Measurements from ENCODE around the gene ARMCX4.
"Not testable (repeated sequence)": the region's sequence is repeated elsewhere in the genome, so short reads cannot be mapped to it uniquely, and the experiment has no call there.

ARMCX4 gene

DNA sequence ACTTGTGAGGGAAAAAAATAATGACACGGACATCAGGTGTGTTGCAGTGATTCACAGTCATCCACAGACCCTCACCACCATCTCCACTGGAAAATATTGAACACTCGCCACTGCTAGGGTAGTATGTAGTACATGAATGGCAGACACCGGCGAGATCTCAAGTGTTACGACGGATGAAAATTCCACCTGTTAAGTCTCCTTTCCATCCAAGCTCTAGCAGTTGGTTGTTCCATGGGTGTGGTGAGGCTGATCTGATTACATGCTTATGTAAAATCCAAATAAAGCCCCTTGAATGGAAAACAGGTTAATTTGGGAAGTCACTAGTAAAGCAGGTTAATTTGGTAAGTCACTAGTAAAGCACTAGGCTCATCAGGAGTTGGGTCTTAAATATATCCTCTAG is 1.1 kb upstream of the ARMCX4 start:
- DNase-seq (ENCODE audit: low read depth, low spot score): no peak
- H3K27me3 ChIP-seq (ENCODE audit: control insufficient read depth, insufficient read depth, low read length): no peaks in the 10 kb centered on the region
- no peak overlapping the region for H3K27ac ChIP-seq (ENCODE audit: low read length)
- whole genome bisulfite sequencing (ENCODE audit: insufficient coverage, insufficient read length): no CpG with 5 or more reads among the region's 6 CpGs
- no peaks in the 10 kb centered on the region for H3K9me3 ChIP-seq (ENCODE audit: control insufficient read depth, insufficient read depth, low read length)
- no peaks in the 10 kb centered on the region for H3K4me1 ChIP-seq (ENCODE audit: control insufficient read depth, insufficient read depth, low read length)
- H3K36me3 ChIP-seq (ENCODE audit: control insufficient read depth, insufficient read depth, low read length): no peaks in the 10 kb centered on the region
- no peak overlapping the region for H3K4me3 ChIP-seq (ENCODE audit: low read length)

DNA sequence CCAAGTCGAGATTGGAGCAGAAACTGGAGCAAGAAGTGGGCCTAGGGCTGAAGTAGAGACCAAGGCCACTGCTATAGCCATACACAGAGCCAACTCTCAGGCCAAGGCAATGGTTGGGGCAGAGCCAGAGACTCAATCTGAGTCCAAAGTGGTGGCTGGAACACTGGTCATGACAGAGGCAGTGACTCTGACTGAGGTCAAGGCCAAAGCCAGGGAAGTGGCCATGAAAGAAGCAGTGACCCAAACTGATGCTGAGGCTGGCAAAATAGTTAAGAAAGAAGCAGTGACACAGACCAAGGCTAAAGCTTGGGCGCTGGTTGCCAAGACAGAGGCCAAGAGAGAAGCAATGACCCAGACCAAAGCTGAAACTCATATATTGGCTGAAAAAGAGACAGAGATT is 3.5 kb downstream of the ARMCX4 start:
- no peak overlapping the region for H3K27ac ChIP-seq (ENCODE audit: low read length)
- H3K27me3 ChIP-seq (ENCODE audit: control insufficient read depth, insufficient read depth, low read length): no peaks in the 10 kb centered on the region
- no peak overlapping the region for H3K4me3 ChIP-seq (ENCODE audit: low read length)
- no CpG with 5 or more reads among the region's 2 CpGs for WGBS (ENCODE audit: insufficient coverage, insufficient read length)
- peaks cover 4% of the 10 kb centered on the region; the same call in 1 of the 2 replicates for H3K36me3 ChIP-seq (ENCODE audit: control insufficient read depth, insufficient read depth, low read length)
- H3K9me3 ChIP-seq (ENCODE audit: control insufficient read depth, insufficient read depth, low read length): no peaks in the 10 kb centered on the region
- no peak for DNase-seq (ENCODE audit: low read depth, low spot score)
- no peaks in the 10 kb centered on the region for H3K4me1 ChIP-seq (ENCODE audit: control insufficient read depth, insufficient read depth, low read length)

DNA sequence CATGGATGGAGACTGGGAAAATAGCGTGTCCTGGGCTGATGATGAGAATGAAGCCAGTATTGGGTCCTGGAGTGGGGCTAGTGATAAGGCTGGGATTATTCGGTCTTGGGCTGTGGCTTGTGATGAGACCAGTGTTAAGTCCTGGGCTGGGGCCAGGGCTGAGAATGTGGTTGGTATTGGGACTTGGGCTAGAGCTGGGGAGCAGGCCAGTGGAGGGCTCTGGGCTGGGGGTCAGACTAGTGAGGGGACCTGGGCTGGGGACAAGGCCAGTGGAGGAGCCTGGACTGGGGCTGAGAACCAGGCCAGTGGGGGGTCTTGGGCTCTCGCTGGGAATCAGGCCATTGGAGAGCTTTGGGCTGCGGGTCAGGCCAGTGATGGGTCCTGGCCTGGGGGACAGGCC is 6.7 kb downstream of the ARMCX4 start:
- Histone ChIP-seq H3K4me1 (ENCODE audit: control insufficient read depth, insufficient read depth, low read length) (no peaks in the 10 kb centered on the region), H3K27ac (ENCODE audit: low read length) (no peak overlapping the region), H3K27me3 (ENCODE audit: control insufficient read depth, insufficient read depth, low read length) (no peaks in the 10 kb centered on the region), H3K9me3 (ENCODE audit: control insufficient read depth, insufficient read depth, low read length) (no peaks in the 10 kb centered on the region), H3K36me3 (ENCODE audit: control insufficient read depth, insufficient read depth, low read length) (peaks cover 4% of the 10 kb centered on the region; the same call in 1 of the 2 replicates), H3K4me3 (ENCODE audit: low read length) (no peak overlapping the region)
- DNase-seq (ENCODE audit: low read depth, low spot score): no peak
- no CpG with 5 or more reads among the region's 4 CpGs for WGBS (ENCODE audit: insufficient coverage, insufficient read length)

DNA sequence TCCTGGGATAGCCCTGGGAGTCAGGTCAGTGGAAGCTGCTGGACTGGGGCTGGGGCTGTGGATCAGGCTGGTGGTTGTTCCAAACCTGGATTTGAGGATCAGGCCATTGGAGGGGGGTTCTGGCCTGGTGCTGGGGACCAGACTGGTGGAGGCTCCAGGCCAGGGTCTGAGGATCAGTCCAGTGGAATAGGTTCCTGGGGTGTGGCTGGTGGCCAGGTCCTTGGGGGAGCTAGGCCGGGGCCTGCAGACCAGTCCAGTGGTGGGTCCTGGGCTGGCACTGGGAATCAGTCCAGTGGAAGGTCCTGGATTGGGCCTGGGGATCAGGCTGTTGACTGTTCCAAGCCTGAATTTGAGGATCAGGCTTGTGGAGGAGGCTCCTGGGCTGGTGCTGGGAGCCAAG is 8.0 kb downstream of the ARMCX4 start:
- WGBS (ENCODE audit: insufficient coverage, insufficient read length): no CpG with 5 or more reads among the region's 1 CpG
- Histone ChIP-seq H3K27me3 (ENCODE audit: control insufficient read depth, insufficient read depth, low read length) (no peaks in the 10 kb centered on the region), H3K36me3 (ENCODE audit: control insufficient read depth, insufficient read depth, low read length) (peaks cover 4% of the 10 kb centered on the region; the same call in 1 of the 2 replicates), H3K4me1 (ENCODE audit: control insufficient read depth, insufficient read depth, low read length) (no peaks in the 10 kb centered on the region), H3K4me3 (ENCODE audit: low read length) (no peak overlapping the region), H3K27ac (ENCODE audit: low read length) (no peak overlapping the region), H3K9me3 (ENCODE audit: control insufficient read depth, insufficient read depth, low read length) (no peaks in the 10 kb centered on the region)
- no peak for DNase-seq (ENCODE audit: low read depth, low spot score)

DNA sequence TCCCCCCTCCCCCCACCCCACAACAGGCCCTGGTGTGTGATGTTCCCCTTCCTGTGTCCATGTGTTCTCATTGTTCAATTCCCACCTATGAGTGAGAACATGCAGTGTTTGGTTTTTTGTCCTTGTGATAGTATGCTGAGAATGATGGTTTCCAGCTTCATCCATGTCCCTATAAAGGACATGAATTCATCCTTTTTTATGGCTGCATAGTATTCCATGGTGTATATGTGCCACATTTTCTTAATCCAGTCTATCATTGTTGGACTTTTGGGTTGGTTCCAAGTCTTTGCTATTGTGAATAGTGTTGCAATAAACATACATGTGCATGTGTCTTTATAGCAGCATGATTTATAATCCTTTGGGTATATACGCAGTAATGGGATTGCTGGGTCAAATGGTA is 17.7 kb downstream of the ARMCX4 start:
- WGBS (ENCODE audit: insufficient coverage, insufficient read length): no CpG with 5 or more reads among the region's 1 CpG
- H3K27me3 ChIP-seq (ENCODE audit: control insufficient read depth, insufficient read depth, low read length); H3K9me3 ChIP-seq (ENCODE audit: control insufficient read depth, insufficient read depth, low read length); H3K36me3 ChIP-seq (ENCODE audit: control insufficient read depth, insufficient read depth, low read length); DNase-seq (ENCODE audit: low read depth, low spot score); H3K4me1 ChIP-seq (ENCODE audit: control insufficient read depth, insufficient read depth, low read length); H3K4me3 ChIP-seq (ENCODE audit: low read length); H3K27ac ChIP-seq (ENCODE audit: low read length): not testable (repeated sequence)

DNA sequence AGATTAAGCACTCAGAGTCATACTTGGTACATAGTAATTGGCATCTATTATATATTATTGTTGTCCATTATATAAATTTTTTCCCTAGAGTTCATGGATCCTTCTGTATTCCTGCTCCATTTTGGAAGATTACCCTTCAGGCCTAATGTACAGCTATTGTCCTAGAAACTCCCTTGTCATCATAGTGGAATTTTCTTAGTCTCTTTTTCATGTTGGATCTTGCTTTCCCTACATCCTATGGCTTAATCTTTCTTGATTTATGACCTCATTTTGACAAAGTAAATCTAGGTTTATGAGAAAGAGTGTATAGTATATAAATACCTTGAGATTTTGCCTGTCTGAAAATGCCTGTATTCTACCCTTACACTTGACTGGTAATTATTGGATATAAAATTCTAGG is 22.1 kb downstream of the ARMCX4 start:
- DNase-seq (ENCODE audit: low read depth, low spot score): no peak
- Histone ChIP-seq H3K4me1 (ENCODE audit: control insufficient read depth, insufficient read depth, low read length) (no peaks in the 10 kb centered on the region), H3K27ac (ENCODE audit: low read length) (no peak overlapping the region), H3K27me3 (ENCODE audit: control insufficient read depth, insufficient read depth, low read length) (no peaks in the 10 kb centered on the region), H3K9me3 (ENCODE audit: control insufficient read depth, insufficient read depth, low read length) (no peaks in the 10 kb centered on the region), H3K36me3 (ENCODE audit: control insufficient read depth, insufficient read depth, low read length) (no peaks in the 10 kb centered on the region), H3K4me3 (ENCODE audit: low read length) (no peak overlapping the region)

DNA sequence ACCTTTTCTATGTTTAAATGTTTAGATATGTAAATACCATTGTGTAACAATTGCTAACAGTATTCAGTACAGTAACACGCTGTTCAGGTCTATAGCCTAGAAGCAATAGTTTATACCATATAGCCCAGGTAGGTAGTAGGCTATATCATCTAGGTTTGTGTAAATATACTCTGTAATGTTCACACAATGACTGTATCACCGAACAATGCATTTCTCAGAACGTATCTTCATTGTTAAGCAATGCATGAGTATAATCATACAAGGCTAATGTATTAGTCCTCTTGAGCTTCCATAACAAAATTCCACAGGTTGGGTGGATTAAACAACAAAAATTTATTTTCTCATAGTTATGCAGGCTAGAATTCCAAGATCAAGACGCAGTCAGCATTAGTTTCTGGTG is 22.7 kb downstream of the ARMCX4 start:
- WGBS (ENCODE audit: insufficient coverage, insufficient read length): no CpG with 5 or more reads among the region's 4 CpGs
- no peak for DNase-seq (ENCODE audit: low read depth, low spot score)

DNA sequence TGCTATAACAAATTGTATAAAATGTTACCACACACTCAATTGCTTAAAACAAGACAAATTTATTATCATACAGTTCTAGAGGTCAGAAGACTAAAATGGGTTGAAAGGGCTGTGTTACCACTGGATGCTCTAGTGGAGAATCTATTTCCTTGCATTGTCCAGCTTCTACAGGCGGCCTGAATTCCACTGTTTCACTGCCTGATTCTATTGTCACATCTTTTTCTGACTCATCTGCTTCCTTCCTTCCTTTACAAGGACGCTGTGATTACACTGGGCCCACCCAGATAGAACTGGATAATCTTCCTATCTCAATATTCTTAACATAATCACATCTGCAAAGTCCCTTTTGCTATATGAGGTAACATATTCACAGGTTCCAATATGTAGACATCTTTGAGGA is 45.7 kb downstream of the ARMCX4 start:
- Histone ChIP-seq H3K4me3 (ENCODE audit: low read length) (no peak overlapping the region), H3K9me3 (ENCODE audit: control insufficient read depth, insufficient read depth, low read length) (no peaks in the 10 kb centered on the region), H3K36me3 (ENCODE audit: control insufficient read depth, insufficient read depth, low read length) (no peaks in the 10 kb centered on the region), H3K27me3 (ENCODE audit: control insufficient read depth, insufficient read depth, low read length) (no peaks in the 10 kb centered on the region), H3K27ac (ENCODE audit: low read length) (no peak overlapping the region), H3K4me1 (ENCODE audit: control insufficient read depth, insufficient read depth, low read length) (no peaks in the 10 kb centered on the region)
- DNase-seq (ENCODE audit: low read depth, low spot score): no peak
- WGBS (ENCODE audit: insufficient coverage, insufficient read length): no CpG with 5 or more reads among the region's 2 CpGs

More for the DNA sequence above, 22.7 kb downstream of the ARMCX4 start:
- Histone ChIP-seq H3K27me3 (ENCODE audit: control insufficient read depth, insufficient read depth, low read length) (no peaks in the 10 kb centered on the region), H3K27ac (ENCODE audit: low read length) (no peak overlapping the region), H3K4me3 (ENCODE audit: low read length) (no peak overlapping the region), H3K9me3 (ENCODE audit: control insufficient read depth, insufficient read depth, low read length) (no peaks in the 10 kb centered on the region), H3K36me3 (ENCODE audit: control insufficient read depth, insufficient read depth, low read length) (no peaks in the 10 kb centered on the region), H3K4me1 (ENCODE audit: control insufficient read depth, insufficient read depth, low read length) (no peaks in the 10 kb centered on the region)

Data from iPS DF 6.9 (cell line).